K562 (cell line): ENCODE measurements around the gene AKT1. TPM values are rescaled to one million over a fixed set of nuclear protein-coding genes. Genes with fewer than 3 reads are reported as not detected.

Source experiments
- ATAC-seq: fragments of 200-7000 bp; cut with Tn5 transposase; 3 replicates; pipeline ENCODE4 v1.9.1; 2020; ENCODE audit warnings: moderate library complexity
- BruUV-seq: library from RNA; stranded (reverse); fragments of 400-500 nt; replicated peaks from 2 replicates; lab custom pipeline; 2021; lab: Mats Ljungman, UMichigan
- CTCF ChIA-PET: fragments of 300-600 bp; formaldehyde crosslinking; extraction: SDS; loops from one replicate; lab custom pipeline; 2021; ENCODE audit warnings: low intra/inter-chr PET ratio; lab: Yijun Ruan, JAX
- POLR2A ChIA-PET: fragments of 300-600, 350-650 bp; sonication (Branson Sonifier 250); formaldehyde crosslinking; extraction: SDS; loops from one replicate; lab custom pipeline; 2021; ENCODE audit warnings: antibody characterized with exemption, inconsistent platforms; lab: Yijun Ruan, JAX
- DNase-seq, 4 experiments: peaks; one replicate each; pipeline versions ENCODE4 v3.0.0 to v3.0.0-alpha.2; 2011 to 2018; ENCODE audit warnings: low spot score in 3 of 4, mixed read lengths in 3 of 4; ENCODE audit errors: extremely low read depth in 1 of 4
- FAIRE-seq: peaks from 2 replicates; lab custom pipeline; 2011; peaks lifted over from hg19 to GRCh38; lab: Jason Lieb, UNC
- H2AFZ ChIP-seq: 2 replicates; pipeline ENCODE4 v1.6.0; 2011; ENCODE audit warnings: low read depth, low read length, control low read depth, inconsistent platforms
- H3K27ac ChIP-seq: fragments of 200-600 bp; 3 replicates; pipeline ENCODE4 v1.8.0; 2011; ENCODE audit warnings: low read depth, mild to moderate bottlenecking, control low read depth, inconsistent platforms, low read length, moderate library complexity, mixed read lengths; ENCODE audit errors: extremely low read depth
- H3K27me3 ChIP-seq, 2 experiments: fragments of 300-600 bp in 1 of 2; 2 replicates in 1 of 2; 3 replicates in 1 of 2; pipeline versions ENCODE4 v1.6.0 to v1.8.0; 2011; ENCODE audit warnings: inconsistent platforms in 2 of 2, low read length in 2 of 2, mild to moderate bottlenecking in 1 of 2, mixed read lengths in 1 of 2, moderate library complexity in 1 of 2; ENCODE audit not compliant: control insufficient read depth in 2 of 2, insufficient read depth in 2 of 2
- H3K36me3 ChIP-seq: fragments of 300-600 bp; 3 replicates; pipeline ENCODE4 v1.8.0; 2011; ENCODE audit warnings: mild to moderate bottlenecking, low read length, inconsistent platforms; ENCODE audit not compliant: control insufficient read depth, insufficient read depth
- H3K4me1 ChIP-seq, 2 experiments: fragments of 200-600 bp in 1 of 2; replicated peaks in 1 of 2; 2 replicates in 1 of 2; 3 replicates in 1 of 2; pipeline versions ENCODE4 v1.5.1 to v1.8.0; 2011; ENCODE audit warnings: inconsistent platforms in 2 of 2, low read length in 2 of 2, mild to moderate bottlenecking in 1 of 2, mixed read lengths in 1 of 2, moderate library complexity in 1 of 2; ENCODE audit not compliant: control insufficient read depth in 2 of 2, insufficient read depth in 2 of 2
- H3K4me2 ChIP-seq: 2 replicates; pipeline ENCODE4 v1.6.1; 2011; ENCODE audit warnings: low read length, control low read depth, inconsistent platforms, mixed read lengths; ENCODE audit not compliant: insufficient read depth
- H3K4me3 ChIP-seq: fragments of 200-600 bp; sonication (generic), shearing (Covaris generic); 2 replicates; pipeline ENCODE4 v1.5.1; 2016; ENCODE audit warnings: control low read depth, inconsistent platforms
- H3K79me2 ChIP-seq: fragments of 200-600 bp; 3 replicates; pipeline ENCODE4 v1.8.0; 2011; ENCODE audit warnings: low read length, inconsistent platforms; ENCODE audit not compliant: control insufficient read depth, insufficient read depth
- H3K9ac ChIP-seq, 2 experiments: 2 replicates each; pipeline versions ENCODE4 v1.6.0 to v1.6.1; 2011; ENCODE audit warnings: low read depth in 2 of 2, low read length in 2 of 2, control low read depth in 1 of 2, inconsistent platforms in 1 of 2, mild to moderate bottlenecking in 1 of 2, mixed read lengths in 1 of 2; ENCODE audit not compliant: insufficient read depth in 1 of 2
- H3K9me1 ChIP-seq: one replicate; pipeline ENCODE4 v1.6.0; 2011; ENCODE audit warnings: inconsistent platforms, mild to moderate bottlenecking, low read length, moderate library complexity; ENCODE audit not compliant: control insufficient read depth, insufficient read depth
- H3K9me3 ChIP-seq: replicated peaks from 2 replicates; pipeline ENCODE4 v1.5.1; 2011; ENCODE audit warnings: low read depth, low read length, inconsistent platforms; ENCODE audit not compliant: control insufficient read depth, insufficient read depth
- H4K20me1 ChIP-seq: replicated peaks from 2 replicates; pipeline ENCODE4 v1.6.1; 2011; ENCODE audit warnings: low read length, inconsistent platforms, mixed read lengths; ENCODE audit not compliant: control insufficient read depth, insufficient read depth
- BMI1 ChIP-seq: fragments of 150-350 bp; IDR thresholded peaks from 2 replicates; pipeline ENCODE4 v1.6.1; 2014; ENCODE audit warnings: low read length
- BRCA1 ChIP-seq, 2 experiments: fragments of 450-650 bp in 1 of 2; sonication (generic) in 1 of 2; formaldehyde crosslinking in 1 of 2; IDR thresholded peaks; 2 replicates each; pipeline versions ENCODE4 v1.5.0 to v1.6.1; 2017 to 2020; ENCODE audit warnings: mild to moderate bottlenecking in 1 of 2, missing genetic modification reagents in 1 of 2
- CREBBP ChIP-seq: IDR thresholded peaks from one replicate; pipeline ENCODE4 v1.6.1; 2012; ENCODE audit warnings: low read depth, mild to moderate bottlenecking, control low read depth, inconsistent platforms, low read length
- KLF10 ChIP-seq: fragments of 250-450 bp; sonication (Bioruptor Pico); IDR thresholded peaks from 2 replicates; pipeline ENCODE4 v1.6.1; 2021; ENCODE audit warnings: matching md5 sums
- PKNOX1 ChIP-seq: fragments of 450-650 bp; IDR thresholded peaks from 2 replicates; pipeline ENCODE4 v1.6.1; 2016
- POLR2G ChIP-seq: fragments of 200-400 bp; formaldehyde crosslinking; IDR thresholded peaks from 2 replicates; pipeline ENCODE4 v1.6.1; 2017; ENCODE audit warnings: low read depth, mild to moderate bottlenecking, antibody characterized with exemption, low read length, moderate library complexity
- RERE ChIP-seq: sonication (generic); formaldehyde crosslinking; IDR thresholded peaks from 2 replicates; pipeline ENCODE4 v1.8.0; 2023; ENCODE audit warnings: missing genetic modification reagents, mild to moderate bottlenecking, borderline replicate concordance
- RFX7 ChIP-seq: fragments of 250-450 bp; sonication (Bioruptor Pico); IDR thresholded peaks from 2 replicates; pipeline ENCODE4 v1.5.1; 2021; ENCODE audit warnings: mild to moderate bottlenecking
- SRF ChIP-seq, 2 experiments: fragments of 250-450, 450-650 bp in 1 of 2; sonication (Bioruptor Pico) in 1 of 2; sonication (generic) in 1 of 2; formaldehyde crosslinking; IDR thresholded peaks; 2 replicates each; pipeline versions ENCODE4 v1.5.0 to v1.5.1; 2020 to 2022; ENCODE audit warnings: mild to moderate bottlenecking in 1 of 2, missing genetic modification reagents in 1 of 2
- ZNF316 ChIP-seq: fragments of 450-650 bp; IDR thresholded peaks from 2 replicates; pipeline ENCODE4 v1.6.1; 2016
- WGBS: fragments of 100-300 bp; shearing (Covaris generic); methylation state at CpG from one replicate; pipeline ENCODE4 v1.1.6; 2016; ENCODE audit warnings: low coverage, mixed read lengths; ENCODE audit not compliant: insufficient coverage; ENCODE audit errors: missing lambda C conversion rate; 5-methylcytosine and 5-hydroxymethylcytosine counted together
- in situ Hi-C: fragments of 300-500 bp; cut with MboI; formaldehyde crosslinking; loops from 4 replicates; pipeline ENCODE4 v1.15.0; 2018; ENCODE audit warnings: inconsistent platforms, mixed read lengths
- intact Hi-C: fragments of 100-400 bp; cut with micrococcal nuclease; formaldehyde crosslinking; loops from 2 replicates; pipeline ENCODE4 v1.14.2; 2022
- polyA plus RNA-seq, 8 experiments: library from polyadenylated mRNA; depleted of rRNA in 4 of 8; stranded (reverse) in 5 of 8; unstranded in 3 of 8; fragments of >200 nt; fragmentation: Nextera tagmentation in 2 of 8; fragmentation: Illumina TruSeq in 1 of 8; extraction: Ambion mirVana in 2 of 8; extraction: Trizol in 1 of 8; gene quantifications; 2 replicates each; pipeline versions ENCODE4 v1.2.1 to v1.2.3, GENCODE V29; 2011 to 2014; ENCODE audit warnings: inconsistent platforms in 1 of 8, missing spikeins in 1 of 8
- total RNA-seq, 7 experiments: library from RNA; depleted of rRNA in 6 of 7; stranded (reverse); fragments of >200 nt in 6 of 7; fragmentation: Illumina TruSeq in 2 of 7; extraction: Trizol in 2 of 7; gene quantifications; 2 replicates each; pipeline versions ENCODE4 v1.2.1 to v1.2.3, GENCODE V29; 2011 to 2021; ENCODE audit warnings: low replicate concordance in 1 of 7

AKT1 gene
- total and polyA plus RNA-seq, 9 of the 15 experiments (the other 6 are each of a cell fraction or from before 2014, with no cell fraction given) = 0.49 to 132 (median 75.1) TPM

- intact Hi-C loops = loop anchor here (2.0 to 10.0 kb wide), 2 partner anchors 29 to 105 kb away; no protein-coding TSS in a partner anchor
- POLR2A ChIA-PET = interaction anchor here (0.6 to 0.8 kb wide), 2 partner anchors 17 to 87 kb away, joined by 3 to 5 read pairs; partner anchors contain the start of gene SIVA1
- peaks cover 45% of the 10 kb centered on the region; the same call in 1 of the 3 replicates for H3K36me3 ChIP-seq
- no peak for TF ChIP-seq BMI1
- TF ChIP-seq RERE = no peak
- TF ChIP-seq POLR2G = peak; percentile 50
- 0 out of 2 replicates have a peak, but pooled peaks have one; percentile 9 for TF ChIP-seq PKNOX1
- no peak for TF ChIP-seq ZNF316
- TF ChIP-seq BRCA1 (IDR thresholded peaks at IDR 0.05) = no peak
- TF ChIP-seq BRCA1 (CRISPR knock-in tag; IDR thresholded peaks at IDR 0.05) = no peak
- TF ChIP-seq CREBBP = no peak
- no peak for TF ChIP-seq RFX7 (CRISPR knock-in tag)
- TF ChIP-seq KLF10 (CRISPR knock-in tag) = no peak
- no peak for TF ChIP-seq SRF (CRISPR knock-in tag; IDR thresholded peaks at IDR 0.05)
These were observed 26.1 kb downstream of the AKT1 start for GRCh38 chr14:104769324-104770071.

More at GRCh38 chr14:104769324-104770071, 26.1 kb downstream of the AKT1 start:
- H3K9ac ChIP-seq = peak overlapping the region in 1 of 2 experiments; percentile 68; a peak in 1 of 4 replicates
- H4K20me1 ChIP-seq = no peaks in the 10 kb centered on the region
- TSS peak; percentile 64 for BruUV-seq
- in situ Hi-C loops = loop anchor here (5.0 kb wide), 1 partner anchor 53 kb away; no protein-coding TSS in a partner anchor
- ATAC-seq (no peak), DNase-seq (peak in 2 of 4 experiments; percentile 18 to 22), FAIRE-seq (no peak)
- H2AFZ ChIP-seq = no peak overlapping the region
- CTCF ChIA-PET = interaction anchor here (1.1 to 2.4 kb wide), 2 partner anchors 55 to 57 kb away, joined by 3 to 13 read pairs; no protein-coding TSS in a partner anchor
- peaks cover 6% of the 10 kb centered on the region; the same call in 1 of the 2 replicates for H3K9me3 ChIP-seq
- no peaks in the 10 kb centered on the region for H3K79me2 ChIP-seq
- H3K4me3 ChIP-seq = no peak overlapping the region
- WGBS = 54% methylated on average over 14 of the region's 18 CpGs
- peaks cover 6 to 33% of the 10 kb centered on the region in 2 experiments; a peak in 4 of 5 replicates for H3K4me1 ChIP-seq
- H3K27me3 ChIP-seq = no peaks in the 10 kb centered on the region
- H3K4me2 ChIP-seq = no peak overlapping the region
- no peaks in the 10 kb centered on the region for H3K9me1 ChIP-seq
- H3K27ac ChIP-seq = peak overlapping the region; percentile 78; the same call in 2 of the 3 replicates
